H1 (cell line): ENCODE measurements around the gene BTBD18. TPM values are rescaled to one million over a fixed set of nuclear protein-coding genes. Genes with fewer than 3 reads are reported as not detected.

Source experiments
- CTCF ChIA-PET: fragments of 300-600 bp; sonication (Branson Sonifier 250); formaldehyde crosslinking; loops from one replicate; lab custom pipeline; 2021; ENCODE audit not compliant: partially characterized antibody; lab: Charles Lee
- POLR2A ChIA-PET: fragments of 300-600 bp; sonication (Branson Sonifier 250); formaldehyde crosslinking; loops from one replicate; lab custom pipeline; 2021; ENCODE audit warnings: inconsistent platforms; ENCODE audit not compliant: partially characterized antibody; lab: Charles Lee
- DNase-seq, 2 experiments: peaks; one replicate each; pipeline versions ENCODE4 v3.0.0 to v3.0.0-alpha.2; 2010 to 2022; ENCODE audit warnings: low spot score in 2 of 2, low read depth in 1 of 2, mixed read lengths in 1 of 2
- FAIRE-seq: peaks from 2 replicates; lab custom pipeline; 2011; peaks lifted over from hg19 to GRCh38; lab: Jason Lieb, UNC
- H2AFZ ChIP-seq: 2 replicates; pipeline ENCODE4 v1.8.1; 2012; ENCODE audit warnings: low read length, inconsistent platforms
- H2AK5ac ChIP-seq: 2 replicates; pipeline ENCODE4 v1.6.1; 2013; ENCODE audit warnings: low read depth, low read length
- H2BK120ac ChIP-seq: replicated peaks from 2 replicates; pipeline ENCODE3; 2013; ENCODE audit warnings: low read depth, low read length, inconsistent platforms
- H2BK12ac ChIP-seq: 2 replicates; pipeline ENCODE4 v1.6.1; 2013; ENCODE audit warnings: low read depth, low read length
- H2BK15ac ChIP-seq: 2 replicates; pipeline ENCODE4 v1.6.1; 2013; ENCODE audit warnings: low read length
- H2BK20ac ChIP-seq: 2 replicates; pipeline ENCODE4 v1.6.1; 2013; ENCODE audit warnings: low read length
- H2BK5ac ChIP-seq: 2 replicates; pipeline ENCODE4 v1.6.1; 2013; ENCODE audit warnings: low read depth, low read length
- H3K14ac ChIP-seq: 2 replicates; pipeline ENCODE4 v1.6.1; 2013; ENCODE audit warnings: inconsistent platforms; ENCODE audit not compliant: insufficient read length
- H3K18ac ChIP-seq: 2 replicates; pipeline ENCODE4 v1.6.1; 2013; ENCODE audit warnings: low read length; ENCODE audit errors: extremely low read depth
- H3K23ac ChIP-seq: 2 replicates; pipeline ENCODE4 v1.6.1; 2013; ENCODE audit warnings: inconsistent platforms; ENCODE audit not compliant: insufficient read length
- H3K23me2 ChIP-seq: 2 replicates; pipeline ENCODE4 v1.6.1; 2013; ENCODE audit warnings: low read depth, low read length
- H3K27ac ChIP-seq: 2 replicates; pipeline ENCODE4 v1.6.1; 2011; ENCODE audit warnings: low read depth, low read length, inconsistent platforms
- H3K27me3 ChIP-seq, 4 experiments: replicated peaks in 1 of 4; 1 replicate in 1 of 4; 2 replicates in 3 of 4; pipeline versions ENCODE4 v1.6.1 to v1.8.1; 2011 to 2013; ENCODE audit warnings: low read length in 3 of 4, mild to moderate bottlenecking in 3 of 4, inconsistent platforms in 2 of 4, mixed read lengths in 2 of 4, moderate library complexity in 1 of 4; ENCODE audit not compliant: control insufficient read depth in 3 of 4, insufficient read depth in 3 of 4; ENCODE audit errors: extremely low read depth in 1 of 4
- H3K36me3 ChIP-seq, 4 experiments: 2 replicates each; pipeline versions ENCODE4 v1.6.1 to v1.8.1; 2011 to 2013; ENCODE audit warnings: mild to moderate bottlenecking in 4 of 4, low read length in 3 of 4, moderate library complexity in 2 of 4, control low read depth in 1 of 4, inconsistent platforms in 1 of 4; ENCODE audit not compliant: insufficient read depth in 4 of 4, control insufficient read depth in 2 of 4
- H3K4ac ChIP-seq: replicated peaks from 2 replicates; pipeline ENCODE3; 2013; ENCODE audit warnings: low read length, low read depth, mixed read lengths, inconsistent platforms; ENCODE audit not compliant: insufficient read length
- H3K4me1 ChIP-seq, 4 experiments: replicated peaks in 1 of 4; 1 replicate in 1 of 4; 2 replicates in 3 of 4; pipeline versions ENCODE4 v1.6.1 to v1.8.1; 2011 to 2013; ENCODE audit warnings: low read length in 3 of 4, inconsistent platforms in 2 of 4, mixed read lengths in 1 of 4; ENCODE audit not compliant: insufficient read depth in 4 of 4, control insufficient read depth in 3 of 4
- H3K4me2 ChIP-seq, 2 experiments: 2 replicates each; pipeline versions ENCODE4 v1.6.1 to v1.8.1; 2011 to 2013; ENCODE audit warnings: low read depth in 2 of 2, low read length in 2 of 2, control low read depth in 1 of 2, inconsistent platforms in 1 of 2, mild to moderate bottlenecking in 1 of 2; ENCODE audit not compliant: insufficient read depth in 1 of 2
- H3K4me3 ChIP-seq, 4 experiments: fragments of 200-600, 300-600 bp in 1 of 4; sonication (generic), shearing (Covaris generic), sonication (Bioruptor Twin) in 1 of 4; 2 replicates each; pipeline versions ENCODE4 v1.5.1 to v1.8.1; 2011 to 2016; ENCODE audit warnings: low read length in 4 of 4, low read depth in 3 of 4, control low read depth in 2 of 4, inconsistent platforms in 2 of 4, mild to moderate bottlenecking in 2 of 4, mixed read lengths in 1 of 4, moderate library complexity in 1 of 4; ENCODE audit not compliant: insufficient read depth in 2 of 4; ENCODE audit errors: extremely low read depth in 1 of 4
- H3K56ac ChIP-seq: replicated peaks from 2 replicates; pipeline ENCODE3; 2013; ENCODE audit warnings: low read depth, mild to moderate bottlenecking, mixed read lengths, low read length, inconsistent platforms; ENCODE audit not compliant: insufficient read length
- H3K79me1 ChIP-seq: 2 replicates; pipeline ENCODE4 v1.6.1; 2013; ENCODE audit warnings: low read depth, low read length, control low read depth
- H3K79me2 ChIP-seq, 2 experiments: 2 replicates each; pipeline versions ENCODE4 v1.6.1 to v1.8.1; 2012 to 2013; ENCODE audit warnings: low read length in 2 of 2, mild to moderate bottlenecking in 2 of 2, inconsistent platforms in 1 of 2; ENCODE audit not compliant: insufficient read depth in 2 of 2, control insufficient read depth in 1 of 2
- H3K9ac ChIP-seq, 4 experiments: replicated peaks in 1 of 4; 1 replicate in 1 of 4; 2 replicates in 3 of 4; pipeline versions ENCODE4 v1.6.1 to v1.8.1; 2011 to 2013; ENCODE audit warnings: low read depth in 3 of 4, low read length in 3 of 4, control low read depth in 2 of 4, mild to moderate bottlenecking in 2 of 4, moderate library complexity in 2 of 4, inconsistent platforms in 1 of 4; ENCODE audit errors: extremely low read depth in 1 of 4
- H3K9me3 ChIP-seq, 2 experiments: 2 replicates each; pipeline versions ENCODE4 v1.6.1 to v1.8.1; 2012 to 2013; ENCODE audit warnings: mild to moderate bottlenecking in 2 of 2, moderate library complexity in 2 of 2, control low read depth in 1 of 2, inconsistent platforms in 1 of 2, low read depth in 1 of 2, low read length in 1 of 2, mixed read lengths in 1 of 2; ENCODE audit not compliant: insufficient read depth in 2 of 2
- H4K20me1 ChIP-seq, 2 experiments: replicated peaks in 1 of 2; 2 replicates each; pipeline versions ENCODE3 to v1.8.1; 2011 to 2013; ENCODE audit warnings: inconsistent platforms in 2 of 2, low read length in 2 of 2, mild to moderate bottlenecking in 1 of 2; ENCODE audit not compliant: insufficient read depth in 2 of 2, control insufficient read depth in 1 of 2
- H4K5ac ChIP-seq: 2 replicates; pipeline ENCODE4 v1.6.1; 2013; ENCODE audit warnings: low read length, low read depth, mixed read lengths, inconsistent platforms; ENCODE audit not compliant: insufficient read length
- H4K8ac ChIP-seq: 2 replicates; pipeline ENCODE4 v1.8.0; 2013; ENCODE audit warnings: mild to moderate bottlenecking, moderate library complexity, low read length, inconsistent platforms; ENCODE audit not compliant: insufficient read depth; ENCODE audit errors: extremely low read depth
- H4K91ac ChIP-seq: replicated peaks from 2 replicates; pipeline ENCODE3; 2013; ENCODE audit warnings: low read length, mixed read lengths, inconsistent platforms; ENCODE audit not compliant: insufficient read length
- ASH2L ChIP-seq: fragments of 200-600, 300-600 bp; sonication (generic); IDR thresholded peaks from one replicate; pipeline ENCODE4 v1.7.1; 2017; ENCODE audit warnings: low read length
- E2F6 ChIP-seq: IDR thresholded peaks from 2 replicates; pipeline ENCODE4 v1.6.1; 2012; ENCODE audit warnings: inconsistent platforms
- POU5F1 ChIP-seq: IDR thresholded peaks from 2 replicates; pipeline ENCODE4 v1.6.1; 2011; ENCODE audit warnings: low read depth, mild to moderate bottlenecking, low read length, moderate library complexity
- WGBS, 2 experiments: shearing (Covaris generic) in 1 of 2; methylation state at CpG; one replicate each; pipeline versions ENCODE4 v1.1.6 to v1.1.7; 2013 to 2015; ENCODE audit warnings: low lambda C conversion rate in 2 of 2, mixed read lengths in 2 of 2, inconsistent platforms in 1 of 2, low coverage in 1 of 2, missing lambda C conversion rate in 1 of 2; ENCODE audit not compliant: insufficient replicate concordance in 2 of 2, insufficient coverage in 1 of 2, insufficient read length in 1 of 2; ENCODE audit errors: extremely low coverage in 1 of 2, missing lambda C conversion rate in 1 of 2; 5-methylcytosine and 5-hydroxymethylcytosine counted together
- polyA plus RNA-seq, 7 experiments: library from polyadenylated mRNA; depleted of rRNA in 3 of 7; stranded (reverse) in 5 of 7; unstranded in 2 of 7; fragments of >200 nt in 5 of 7; fragments of 200-250 nt in 2 of 7; gene quantifications; 1 replicate in 5 of 7; 2 replicates in 1 of 7; 4 replicates in 1 of 7; pipeline versions ENCODE4 v1.2.1 to v1.2.3, GENCODE V29; 2011 to 2013; ENCODE audit warnings: missing spikeins in 2 of 7, mixed read lengths in 2 of 7
- total RNA-seq: library from RNA; stranded (reverse); fragmentation: NEBNext Ultra II Directional; extraction: Animal tissue kit (Norgen Biotek cat#: 25700); gene quantifications from 2 replicates; pipeline ENCODE4 v1.2.1, GENCODE V29; 2021
- TF ChIP-seq, protein P1 (sequence below): IDR thresholded peaks from 2 replicates; pipeline ENCODE4 v1.6.1; 2012; ENCODE audit warnings: inconsistent platforms

BTBD18 gene
- total and polyA plus RNA-seq, 2 of the 8 experiments (the other 6 are each of a cell fraction or from before 2014, with no cell fraction given): 0.03 TPM; not detected in 1

- ChIA-PET CTCF (interaction anchor here (0.6 to 2.2 kb wide), 4 partner anchors 10 to 28 kb away, joined by 3 to 6 read pairs (median 4); partner anchors contain the start of gene BTBD18), POLR2A (interaction anchor here (1.0 to 14.4 kb wide), 4 partner anchors 8 to 61 kb away, joined by 3 to 329 read pairs (median 12); partner anchors contain the start of genes CTNND1, MED19 and TMX2)
- H2BK12ac ChIP-seq: no peak overlapping the region
- no peak overlapping the region for H2AFZ ChIP-seq
- H3K79me2 ChIP-seq: peaks cover 43 to 95% of the 10 kb centered on the region in 2 experiments
- TF ChIP-seq E2F6: no peak
- no peak for TF ChIP-seq ASH2L
- TF ChIP-seq, protein P1, sequence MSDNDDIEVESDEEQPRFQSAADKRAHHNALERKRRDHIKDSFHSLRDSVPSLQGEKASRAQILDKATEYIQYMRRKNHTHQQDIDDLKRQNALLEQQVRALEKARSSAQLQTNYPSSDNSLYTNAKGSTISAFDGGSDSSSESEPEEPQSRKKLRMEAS: no peak
- no peak for TF ChIP-seq POU5F1
- H4K91ac ChIP-seq: no peak overlapping the region
- no peak overlapping the region for H4K8ac ChIP-seq
- H3K14ac ChIP-seq: no peak overlapping the region
- no peak overlapping the region for H2BK5ac ChIP-seq
- H3K4me1 ChIP-seq: peaks cover 15 to 28% (median 26%) of the 10 kb centered on the region in 4 experiments
- no peak overlapping the region for H2BK120ac ChIP-seq
- H3K4me2 ChIP-seq: no peak overlapping the region
- no peak overlapping the region for H3K18ac ChIP-seq
- no peak overlapping the region for H4K5ac ChIP-seq
- no peak overlapping the region for H3K56ac ChIP-seq
- no peak overlapping the region for H2BK20ac ChIP-seq
- no peak overlapping the region for H3K4me3 ChIP-seq
- H2BK15ac ChIP-seq: no peak overlapping the region
- no peak overlapping the region for H3K4ac ChIP-seq
- no peaks in the 10 kb centered on the region for H3K9me3 ChIP-seq
- H3K9ac ChIP-seq: no peak overlapping the region
- H2AK5ac ChIP-seq: no peak overlapping the region
- no peaks in the 10 kb centered on the region for H3K36me3 ChIP-seq
- DNase-seq (no peak), FAIRE-seq (no peak)
- H4K20me1 ChIP-seq: peaks cover 5 to 25% of the 10 kb centered on the region in 2 experiments
- H3K23me2 ChIP-seq: no peaks in the 10 kb centered on the region; the same call in 1 of the 2 replicates
- 92% methylated on average over 5 of the region's 5 CpGs; no CpG with 5 or more reads in 1 of the 2 experiments for WGBS, 2 experiments
- H3K23ac ChIP-seq: no peak overlapping the region
- H3K27ac ChIP-seq: no peak overlapping the region
- peaks cover 8% of the 10 kb centered on the region for H3K79me1 ChIP-seq
- no peaks in the 10 kb centered on the region for H3K27me3 ChIP-seq
Observed at GRCh38 chr11:57773026-57773598, 21.5 kb upstream of the BTBD18 start.
